Tibial nerve (tissue), 4 donors: ENCODE data around the gene ZNF92. TPM values are rescaled to one million over a fixed set of nuclear protein-coding genes. Genes with fewer than 3 reads are reported as not detected.
"Not testable (repeated sequence)": the region's sequence is repeated elsewhere in the genome, so short reads cannot be mapped to it uniquely, and the experiment has no call there.

Experiments
- DNase-seq, 2 donors: peaks; one replicate each; pipeline ENCODE4 v3.0.0-alpha.2; 2019; ENCODE audit warnings: low spot score in 2 of 2
- H3K27ac ChIP-seq, 4 donors: fragments of 200-600 bp; sonication (generic) in 3 of 4; one replicate each; pipeline ENCODE4 v1.5.1; 2017 to 2019; ENCODE audit warnings: mild to moderate bottlenecking in 1 of 4
- H3K27me3 ChIP-seq, 2 donors: fragments of 200-600 bp; sonication (generic) in 1 of 2; one replicate each; pipeline versions ENCODE4 v1.5.1 to v1.6.0; 2017 to 2019
- H3K36me3 ChIP-seq, 3 donors: fragments of 200-600 bp; sonication (generic); one replicate each; pipeline ENCODE4 v1.5.1; 2018 to 2019
- H3K4me1 ChIP-seq, 4 donors: fragments of 200-600 bp; sonication (generic) in 3 of 4; one replicate each; pipeline ENCODE4 v1.5.1; 2017 to 2019
- H3K4me3 ChIP-seq, 4 donors: fragments of 200-600 bp; sonication (generic) in 3 of 4; one replicate each; pipeline ENCODE4 v1.5.1; 2017 to 2019; ENCODE audit warnings: mild to moderate bottlenecking in 1 of 4, moderate library complexity in 1 of 4
- H3K9me3 ChIP-seq, 4 donors: fragments of 200-600 bp; sonication (generic) in 3 of 4; one replicate each; pipeline ENCODE4 v1.5.1; 2017 to 2019
- CTCF ChIP-seq, 5 experiments: fragments of 200-600 bp in 3 of 5; fragments of 450-650 bp in 2 of 5; sonication (generic) in 3 of 5; IDR thresholded peaks; one replicate each; pipeline ENCODE4 v1.5.1; 2016 to 2019; ENCODE audit warnings: antibody characterized with exemption in 5 of 5, mild to moderate bottlenecking in 3 of 5, moderate library complexity in 2 of 5
- EP300 ChIP-seq, 2 donors: sonication (generic); formaldehyde crosslinking; IDR thresholded peaks; one replicate each; pipeline ENCODE4 v1.6.1; 2017; ENCODE audit warnings: antibody characterized with exemption in 2 of 2, mild to moderate bottlenecking in 1 of 2
- POLR2A ChIP-seq, 2 donors: fragments of 450-650 bp; IDR thresholded peaks; one replicate each; pipeline ENCODE4 v1.6.1; 2017; ENCODE audit warnings: antibody characterized with exemption in 2 of 2, mild to moderate bottlenecking in 2 of 2, moderate library complexity in 2 of 2
- WGBS, 2 donors: methylation state at CpG; one replicate each; pipeline ENCODE4 v1.1.5; 2018; 5-methylcytosine and 5-hydroxymethylcytosine counted together
- total RNA-seq, 4 donors: library from RNA; depleted of rRNA; stranded (reverse); fragments of >200 nt; gene quantifications; one replicate each; pipeline ENCODE4 v1.1.0, GENCODE V29; 2016

The ZNF92 gene
- total RNA-seq, 4 donors from 2014 or later: 3.9 to 7.9 (median 5.1) TPM

- Histone ChIP-seq H3K27ac (no peak overlapping the region), H3K27me3 (no peaks in the 10 kb centered on the region), H3K36me3 (no peaks in the 10 kb centered on the region), H3K9me3 (peaks cover 0 to 40% (median 1%) of the 10 kb centered on the region in 4 donors), H3K4me1 (no peaks in the 10 kb centered on the region), H3K4me3 (no peak overlapping the region)
- TF ChIP-seq POLR2A (IDR thresholded peaks at IDR 0.05) (no peak), EP300 (IDR thresholded peaks at IDR 0.05) (no peak), CTCF (IDR thresholded peaks at IDR 0.05) (no peak)
- DNase-seq: no peak
These were observed 49.0 kb downstream of the ZNF92 start for GRCh38 chr7:65422670-65423069.

GRCh38 chr7:65423286-65423685, 49.6 kb downstream of the ZNF92 start:
- 70 to 79% methylated on average over 3 of the region's 3 CpGs for WGBS, 2 donors
- H3K27me3 ChIP-seq, H3K4me1 ChIP-seq, H3K4me3 ChIP-seq, H3K36me3 ChIP-seq, DNase-seq, H3K27ac ChIP-seq: not testable (repeated sequence)
- H3K9me3 ChIP-seq: peaks cover 0 to 43% (median 3%) of the 10 kb centered on the region in 4 donors

- Histone ChIP-seq H3K4me3 (no peak overlapping the region), H3K27ac (no peak overlapping the region), H3K27me3 (no peaks in the 10 kb centered on the region), H3K9me3 (peaks cover 0 to 29% (median 3%) of the 10 kb centered on the region in 4 donors), H3K36me3 (no peaks in the 10 kb centered on the region), H3K4me1 (no peaks in the 10 kb centered on the region)
- WGBS, 2 donors: 87 to 90% methylated on average over 26 of the region's 26 CpGs
- no peak for TF ChIP-seq POLR2A (IDR thresholded peaks at IDR 0.05)
- TF ChIP-seq CTCF (IDR thresholded peaks at IDR 0.05): no peak
- DNase-seq: no peak
These were observed 56.1 kb downstream of the ZNF92 start for GRCh38 chr7:65429642-65430343.

GRCh38 chr7:65430344-65431186, 56.9 kb downstream of the ZNF92 start:
- DNase-seq: no peak
- no peak for TF ChIP-seq EP300 (IDR thresholded peaks at IDR 0.05)
- TF ChIP-seq CTCF (IDR thresholded peaks at IDR 0.05): no peak
- no peak for TF ChIP-seq POLR2A (IDR thresholded peaks at IDR 0.05)
- 87 to 96% methylated on average over 26 of the region's 26 CpGs for WGBS, 2 donors
- Histone ChIP-seq H3K4me3 (no peak overlapping the region), H3K9me3 (peaks cover 0 to 21% (median 3%) of the 10 kb centered on the region in 4 donors), H3K4me1 (no peaks in the 10 kb centered on the region), H3K27me3 (no peaks in the 10 kb centered on the region), H3K27ac (no peak overlapping the region), H3K36me3 (no peaks in the 10 kb centered on the region)

- Histone ChIP-seq H3K4me3 (no peak overlapping the region), H3K36me3 (no peaks in the 10 kb centered on the region), H3K4me1 (no peaks in the 10 kb centered on the region), H3K27me3 (no peaks in the 10 kb centered on the region), H3K27ac (no peak overlapping the region), H3K9me3 (peaks cover 0 to 3% (median 0%) of the 10 kb centered on the region in 4 donors)
- TF ChIP-seq EP300 (IDR thresholded peaks at IDR 0.05) (no peak), CTCF (IDR thresholded peaks at IDR 0.05) (no peak), POLR2A (IDR thresholded peaks at IDR 0.05) (no peak)
- WGBS, 2 donors: 82 to 87% methylated on average over 3 of the region's 3 CpGs
- no peak for DNase-seq
These were observed 60.7 kb downstream of the ZNF92 start for GRCh38 chr7:65434307-65434706.
